Measurements from ENCODE around the gene GLO1. TPM values are rescaled to one million over a fixed set of nuclear protein-coding genes. Genes with fewer than 3 reads are reported as not detected.

Gene GLO1
- total RNA-seq, 2 donors from 2014 or later = 71.5 to 80.8 TPM

- intact Hi-C loops (cut with DNase I) = no loop called here
- no peak for ATAC-seq
- DNase-seq = no peak
Observed at GRCh38 chr6:38678178-38678760, 24.7 kb downstream of the GLO1 start.

- intact Hi-C loops (cut with DNase I) = no loop called here
Observed at GRCh38 chr6:38676974-38677544, 25.9 kb downstream of the GLO1 start.

GRCh38 chr6:38676236-38676973, 26.5 kb downstream of the GLO1 start:
- DNase-seq (no peak), ATAC-seq (no peak)
- intact Hi-C loops (cut with DNase I) = no loop called here

More at GRCh38 chr6:38676974-38677544, 25.9 kb downstream of the GLO1 start:
- DNase-seq (no peak), ATAC-seq (no peak)

GRCh38 chr6:38673397-38674165, 29.4 kb downstream of the GLO1 start:
- intact Hi-C loops (cut with DNase I) = no loop called here
- DNase-seq = no peak
- ATAC-seq = peak in 1 of 2 donors; percentile 23

- DNase-seq = no peak
- peak in 1 of 2 donors; percentile 76 for ATAC-seq
- intact Hi-C loops (cut with DNase I) = no loop called here
Observed at GRCh38 chr6:38671885-38672467, 31.0 kb downstream of the GLO1 start.

GRCh38 chr6:38658418-38659167, 44.4 kb downstream of the GLO1 start:
- ATAC-seq (no peak), DNase-seq (no peak)
- intact Hi-C loops (cut with DNase I) = no loop called here

- DNase-seq (no peak), ATAC-seq (no peak)
- intact Hi-C loops (cut with DNase I) = no loop called here
Observed at GRCh38 chr6:38656896-38657295, 46.0 kb downstream of the GLO1 start.

- intact Hi-C loops (cut with DNase I) = no loop called here
- ATAC-seq (no peak), DNase-seq (no peak)
Observed at GRCh38 chr6:38654263-38654662, 48.7 kb downstream of the GLO1 start.

- no peak for ATAC-seq
- intact Hi-C loops (cut with DNase I) = no loop called here
- DNase-seq = no peak
Observed at GRCh38 chr6:38651121-38651784, 51.7 kb downstream of the GLO1 start.

- intact Hi-C loops (cut with DNase I) = no loop called here
- ATAC-seq (no peak), DNase-seq (no peak)
Observed at GRCh38 chr6:38650207-38650752, 52.7 kb downstream of the GLO1 start.

- ATAC-seq (no peak), DNase-seq (no peak)
- intact Hi-C loops (cut with DNase I) = no loop called here
Observed at GRCh38 chr6:38649744-38650143, 53.2 kb downstream of the GLO1 start.

- intact Hi-C loops (cut with DNase I) = no loop called here
Observed at GRCh38 chr6:38648629-38649028, 54.3 kb downstream of the GLO1 start.

GRCh38 chr6:38646166-38646878, 56.6 kb downstream of the GLO1 start:
- no peak for DNase-seq
- intact Hi-C loops (cut with DNase I) = no loop called here
- ATAC-seq = no peak

More at GRCh38 chr6:38648629-38649028, 54.3 kb downstream of the GLO1 start:
- ATAC-seq (no peak), DNase-seq (no peak)

- DNase-seq (no peak), ATAC-seq (no peak)
- intact Hi-C loops (cut with DNase I) = no loop called here
Observed at GRCh38 chr6:38644951-38645350, 58.0 kb downstream of the GLO1 start.

GRCh38 chr6:38640216-38640909, 62.6 kb downstream of the GLO1 start:
- peak; percentile 24 for DNase-seq
- no peak for ATAC-seq
- intact Hi-C loops (cut with DNase I) = no loop called here

- DNase-seq = peak; percentile 88
- peak; percentile 94 to 95 for ATAC-seq
- intact Hi-C loops (cut with DNase I) = loop anchor here in 1 of 2 donors (5.0 kb wide), 1 partner anchor 37 kb away; no protein-coding TSS in a partner anchor
Observed at GRCh38 chr6:38639498-38640215, 63.3 kb downstream of the GLO1 start, which contains the start of gene BTBD9. TSS of gene BTBD9 (minus strand) at chr6:38639929.
